Adrenal gland (tissue), 12 donors: ENCODE results near the gene WDR31. TPM values are rescaled to one million over a fixed set of nuclear protein-coding genes. Genes with fewer than 3 reads are reported as not detected.

Experiments used
- DNase-seq, 7 donors: peaks; one replicate each; pipeline ENCODE4 v3.0.0-alpha.2; 2019 to 2020
- H3K27ac ChIP-seq, 5 donors: fragments of 200-600 bp; sonication (generic) in 4 of 5; 1 replicate in 3 of 5; 2 replicates in 2 of 5; pipeline versions ENCODE4 v1.5.1 to v1.8.0; 2016 to 2020; ENCODE audit warnings: mild to moderate bottlenecking in 1 of 5
- H3K27me3 ChIP-seq: fragments of 200-600 bp; 2 replicates; pipeline ENCODE4 v1.8.0; 2021
- H3K36me3 ChIP-seq, 2 donors: fragments of 200-600 bp; replicated peaks in 1 of 2; 1 replicate in 1 of 2; 2 replicates in 1 of 2; pipeline versions ENCODE4 v1.5.1 to v1.8.0; 2018 to 2022
- H3K4me1 ChIP-seq, 2 donors: fragments of 200-600 bp; replicated peaks in 1 of 2; 1 replicate in 1 of 2; 2 replicates in 1 of 2; pipeline versions ENCODE4 v1.5.1 to v1.8.0; 2018 to 2021
- H3K4me3 ChIP-seq, 4 donors: fragments of 200-600 bp; sonication (generic) in 3 of 4; one replicate each; pipeline ENCODE4 v1.5.1; 2016 to 2018
- H3K9me3 ChIP-seq, 3 donors: fragments of 200-600 bp; sonication (generic) in 1 of 3; replicated peaks in 1 of 3; 1 replicate in 2 of 3; 2 replicates in 1 of 3; pipeline versions ENCODE4 v1.5.1 to v1.8.0; 2016 to 2021
- POLR2A ChIP-seq, 2 donors: fragments of 450-650 bp; IDR thresholded peaks; one replicate each; pipeline ENCODE4 v1.6.1; 2017; ENCODE audit warnings: antibody characterized with exemption in 2 of 2, mild to moderate bottlenecking in 2 of 2, moderate library complexity in 1 of 2
- WGBS, 4 donors: extraction: QIAGEN DNeasy Blood & Tissue Kit in 2 of 4; methylation state at CpG; one replicate each; pipeline versions ENCODE4 v1.1.5 to v1.1.7; 2013 to 2017; 5-methylcytosine and 5-hydroxymethylcytosine counted together
- intact Hi-C, 2 donors: fragments of 100-400 bp; cut with DNase I; formaldehyde crosslinking; loops; one replicate each; pipeline versions ENCODE4 v1.14.1 to v1.15.0; 2022 to 2023
- polyA plus RNA-seq, 3 donors: library from polyadenylated mRNA; stranded (reverse); fragments of 200-250 nt in 2 of 3; fragments of 350-450 nt in 1 of 3; fragmentation: Illumina TruSeq in 1 of 3; extraction: RNeasy Lipid Tissue Mini Kit (QIAGEN cat#74804) in 1 of 3; gene quantifications; one replicate each; pipeline ENCODE4 v1.2.3, GENCODE V29; 2013 to 2014
- total RNA-seq, 9 donors: library from RNA; depleted of rRNA in 4 of 9; stranded (reverse); fragments of >200 nt in 4 of 9; fragments of 120-200 nt in 1 of 9; fragmentation: NEBNext Ultra II Directional in 1 of 9; extraction: Animal tissue kit (Norgen Biotek cat#: 25700) in 1 of 9; gene quantifications; one replicate each; pipeline versions ENCODE4 v1.1.0 to v1.2.4, GENCODE V29; 2013 to 2023
- TF ChIP-seq, protein P1 (sequence below), 6 experiments: fragments of 450-650 bp in 4 of 6; fragments of 200-600 bp in 2 of 6; sonication (generic) in 1 of 6; IDR thresholded peaks; 1 replicate in 5 of 6; 2 replicates in 1 of 6; pipeline versions ENCODE4 v1.5.1 to v1.8.0; 2016 to 2021; ENCODE audit warnings: antibody characterized with exemption in 6 of 6, mild to moderate bottlenecking in 2 of 6, moderate library complexity in 1 of 6
- donor health status: healthy with polysubstance abuse.
- donor health status: Bipolar disorder and iron deficiency.
- donor health status: DM: yes; HTN: yes; CAD: no.
- donor health status: DM: no; HTN: no; CAD: no.
- donor health status: DM: no; HTN: no; CAD: no.
- donor health status: DM: yes; HTN: yes; CAD: no.

The WDR31 gene
- total and polyA plus RNA-seq, 12 donors = 3.1 to 16.5 (median 7.5) TPM

GRCh38 chr9:113293285-113293878 is 46.7 kb downstream of the WDR31 start:
- Histone ChIP-seq H3K9me3 (no peaks in the 10 kb centered on the region), H3K27ac (no peak overlapping the region), H3K4me1 (no peaks in the 10 kb centered on the region), H3K4me3 (no peak overlapping the region), H3K27me3 (no peaks in the 10 kb centered on the region), H3K36me3 (peaks cover 0 to 52% of the 10 kb centered on the region in 2 donors)
- TF ChIP-seq POLR2A (IDR thresholded peaks at IDR 0.05) = no peak
- TF ChIP-seq, protein P1, sequence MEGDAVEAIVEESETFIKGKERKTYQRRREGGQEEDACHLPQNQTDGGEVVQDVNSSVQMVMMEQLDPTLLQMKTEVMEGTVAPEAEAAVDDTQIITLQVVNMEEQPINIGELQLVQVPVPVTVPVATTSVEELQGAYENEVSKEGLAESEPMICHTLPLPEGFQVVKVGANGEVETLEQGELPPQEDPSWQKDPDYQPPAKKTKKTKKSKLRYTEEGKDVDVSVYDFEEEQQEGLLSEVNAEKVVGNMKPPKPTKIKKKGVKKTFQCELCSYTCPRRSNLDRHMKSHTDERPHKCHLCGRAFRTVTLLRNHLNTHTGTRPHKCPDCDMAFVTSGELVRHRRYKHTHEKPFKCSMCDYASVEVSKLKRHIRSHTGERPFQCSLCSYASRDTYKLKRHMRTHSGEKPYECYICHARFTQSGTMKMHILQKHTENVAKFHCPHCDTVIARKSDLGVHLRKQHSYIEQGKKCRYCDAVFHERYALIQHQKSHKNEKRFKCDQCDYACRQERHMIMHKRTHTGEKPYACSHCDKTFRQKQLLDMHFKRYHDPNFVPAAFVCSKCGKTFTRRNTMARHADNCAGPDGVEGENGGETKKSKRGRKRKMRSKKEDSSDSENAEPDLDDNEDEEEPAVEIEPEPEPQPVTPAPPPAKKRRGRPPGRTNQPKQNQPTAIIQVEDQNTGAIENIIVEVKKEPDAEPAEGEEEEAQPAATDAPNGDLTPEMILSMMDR (IDR thresholded peaks at IDR 0.05) = no peak
- DNase-seq = no peak
- 87 to 92% (median 90%) methylated on average over 7 of the region's 7 CpGs for WGBS, 4 donors
- intact Hi-C loops = no loop called here

DNA sequence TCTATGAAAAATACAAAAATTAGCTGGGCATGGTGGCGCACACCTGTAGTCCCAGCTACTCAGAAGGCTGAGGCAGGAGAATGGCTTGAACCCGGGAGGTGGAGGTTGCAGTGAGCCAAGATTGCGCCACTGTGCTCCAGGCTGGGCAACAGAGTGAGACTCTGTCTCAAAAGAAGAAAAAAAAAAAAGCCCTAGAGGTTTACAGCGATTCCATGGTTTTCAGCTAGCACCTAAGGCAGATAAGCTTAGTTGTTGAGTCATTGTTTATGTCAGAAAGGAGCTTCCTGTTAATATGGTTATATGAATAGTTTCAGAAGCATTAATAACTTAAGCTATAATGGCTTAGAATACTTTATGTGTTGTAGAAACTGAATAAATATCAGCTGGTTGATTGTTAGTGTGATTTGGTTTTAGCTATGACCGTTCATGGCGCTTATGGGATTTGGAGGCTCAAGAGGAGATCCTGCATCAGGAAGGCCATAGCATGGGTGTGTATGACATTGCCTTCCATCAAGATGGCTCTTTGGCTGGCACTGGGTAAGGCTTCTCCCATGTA is 49.9 kb downstream of the WDR31 start:
- Histone ChIP-seq H3K9me3 (no peaks in the 10 kb centered on the region), H3K27me3 (no peaks in the 10 kb centered on the region), H3K36me3 (peaks cover 0 to 82% of the 10 kb centered on the region in 2 donors), H3K4me1 (no peaks in the 10 kb centered on the region), H3K27ac (no peak overlapping the region), H3K4me3 (no peak overlapping the region)
- 88 to 96% (median 90%) methylated on average over 6 of the region's 6 CpGs for WGBS, 4 donors
- no peak for DNase-seq
- TF ChIP-seq, protein P1 (IDR thresholded peaks at IDR 0.05) = no peak
- intact Hi-C loops = no loop called here

- H3K4me1 ChIP-seq = no peaks in the 10 kb centered on the region
- intact Hi-C loops = no loop called here
- H3K36me3 ChIP-seq = peaks cover 0 to 93% of the 10 kb centered on the region in 2 donors
- H3K9me3 ChIP-seq = no peaks in the 10 kb centered on the region
- H3K27ac ChIP-seq = no peak overlapping the region
- no peak overlapping the region for H3K4me3 ChIP-seq
- no peaks in the 10 kb centered on the region for H3K27me3 ChIP-seq
- TF ChIP-seq, protein P1 (IDR thresholded peaks at IDR 0.05) = no peak
- TF ChIP-seq POLR2A (IDR thresholded peaks at IDR 0.05) = no peak
- DNase-seq = no peak
- 92 to 100% (median 96%) methylated on average over 2 of the region's 2 CpGs for WGBS, 4 donors
Measured at GRCh38 chr9:113289091-113289490, 51.0 kb downstream of the WDR31 start.

GRCh38 chr9:113281356-113281755 is 58.7 kb downstream of the WDR31 start:
- Histone ChIP-seq H3K27me3 (no peaks in the 10 kb centered on the region), H3K36me3 (peaks cover 0 to 71% of the 10 kb centered on the region in 2 donors), H3K27ac (no peak overlapping the region), H3K4me1 (peaks cover 2 to 21% of the 10 kb centered on the region in 2 donors), H3K9me3 (no peaks in the 10 kb centered on the region), H3K4me3 (no peak overlapping the region)
- intact Hi-C loops = no loop called here
- no peak for DNase-seq
- TF ChIP-seq POLR2A (IDR thresholded peaks at IDR 0.05) = no peak
- TF ChIP-seq, protein P1 (IDR thresholded peaks at IDR 0.05) = no peak
- 94 to 96% (median 95%) methylated on average over 4 of the region's 4 CpGs for WGBS, 4 donors
